ENCODE measurements around the gene DCUN1D4. TPM values are rescaled to one million over a fixed set of nuclear protein-coding genes. Genes with fewer than 3 reads are reported as not detected.

The DCUN1D4 gene
- polyA plus RNA-seq, 1 donor from 2014 or later = 130 TPM

GRCh38 chr4:51844153-51845054 is 1.5 kb downstream of the DCUN1D4 start:
- Histone ChIP-seq H2AFZ (ENCODE audit: low read depth, low read length) (peak overlapping the region; percentile 34), H3K9ac (ENCODE audit: low read length) (peak overlapping the region; percentile 84), H3F3A (ENCODE audit: insufficient read depth, low read length, poor library complexity, severe bottlenecking) (peaks cover 6% of the 10 kb centered on the region), H3K27ac (ENCODE audit: low read length) (peak overlapping the region; percentile 83), H3K9me3 (ENCODE audit: low read length) (no peaks in the 10 kb centered on the region), H3K9me2 (ENCODE audit: insufficient read depth, low read length) (no peaks in the 10 kb centered on the region), H4K20me1 (ENCODE audit: insufficient read depth) (no peaks in the 10 kb centered on the region), H3K4me2 (ENCODE audit: low read length) (peak overlapping the region; percentile 86), H3K36me3 (ENCODE audit: insufficient read depth, low read length) (no peaks in the 10 kb centered on the region), H3K79me2 (replicated peaks; ENCODE audit: insufficient read depth, low read length) (peaks cover 55% of the 10 kb centered on the region), H3K27me3 (ENCODE audit: insufficient read depth, low read depth, low read length) (no peaks in the 10 kb centered on the region), H3K4me3 (ENCODE audit: low read length) (peak overlapping the region; percentile 85)
- TF ChIP-seq, protein P1, sequence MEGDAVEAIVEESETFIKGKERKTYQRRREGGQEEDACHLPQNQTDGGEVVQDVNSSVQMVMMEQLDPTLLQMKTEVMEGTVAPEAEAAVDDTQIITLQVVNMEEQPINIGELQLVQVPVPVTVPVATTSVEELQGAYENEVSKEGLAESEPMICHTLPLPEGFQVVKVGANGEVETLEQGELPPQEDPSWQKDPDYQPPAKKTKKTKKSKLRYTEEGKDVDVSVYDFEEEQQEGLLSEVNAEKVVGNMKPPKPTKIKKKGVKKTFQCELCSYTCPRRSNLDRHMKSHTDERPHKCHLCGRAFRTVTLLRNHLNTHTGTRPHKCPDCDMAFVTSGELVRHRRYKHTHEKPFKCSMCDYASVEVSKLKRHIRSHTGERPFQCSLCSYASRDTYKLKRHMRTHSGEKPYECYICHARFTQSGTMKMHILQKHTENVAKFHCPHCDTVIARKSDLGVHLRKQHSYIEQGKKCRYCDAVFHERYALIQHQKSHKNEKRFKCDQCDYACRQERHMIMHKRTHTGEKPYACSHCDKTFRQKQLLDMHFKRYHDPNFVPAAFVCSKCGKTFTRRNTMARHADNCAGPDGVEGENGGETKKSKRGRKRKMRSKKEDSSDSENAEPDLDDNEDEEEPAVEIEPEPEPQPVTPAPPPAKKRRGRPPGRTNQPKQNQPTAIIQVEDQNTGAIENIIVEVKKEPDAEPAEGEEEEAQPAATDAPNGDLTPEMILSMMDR (IDR thresholded peaks at IDR 0.05; ENCODE audit: poor library complexity, severe bottlenecking) = no peak
- TF ChIP-seq MXI1 (conservative IDR thresholded peaks at IDR 0.05; ENCODE audit: poor library complexity, severe bottlenecking) = peak; percentile 94
- TF ChIP-seq, protein P2, sequence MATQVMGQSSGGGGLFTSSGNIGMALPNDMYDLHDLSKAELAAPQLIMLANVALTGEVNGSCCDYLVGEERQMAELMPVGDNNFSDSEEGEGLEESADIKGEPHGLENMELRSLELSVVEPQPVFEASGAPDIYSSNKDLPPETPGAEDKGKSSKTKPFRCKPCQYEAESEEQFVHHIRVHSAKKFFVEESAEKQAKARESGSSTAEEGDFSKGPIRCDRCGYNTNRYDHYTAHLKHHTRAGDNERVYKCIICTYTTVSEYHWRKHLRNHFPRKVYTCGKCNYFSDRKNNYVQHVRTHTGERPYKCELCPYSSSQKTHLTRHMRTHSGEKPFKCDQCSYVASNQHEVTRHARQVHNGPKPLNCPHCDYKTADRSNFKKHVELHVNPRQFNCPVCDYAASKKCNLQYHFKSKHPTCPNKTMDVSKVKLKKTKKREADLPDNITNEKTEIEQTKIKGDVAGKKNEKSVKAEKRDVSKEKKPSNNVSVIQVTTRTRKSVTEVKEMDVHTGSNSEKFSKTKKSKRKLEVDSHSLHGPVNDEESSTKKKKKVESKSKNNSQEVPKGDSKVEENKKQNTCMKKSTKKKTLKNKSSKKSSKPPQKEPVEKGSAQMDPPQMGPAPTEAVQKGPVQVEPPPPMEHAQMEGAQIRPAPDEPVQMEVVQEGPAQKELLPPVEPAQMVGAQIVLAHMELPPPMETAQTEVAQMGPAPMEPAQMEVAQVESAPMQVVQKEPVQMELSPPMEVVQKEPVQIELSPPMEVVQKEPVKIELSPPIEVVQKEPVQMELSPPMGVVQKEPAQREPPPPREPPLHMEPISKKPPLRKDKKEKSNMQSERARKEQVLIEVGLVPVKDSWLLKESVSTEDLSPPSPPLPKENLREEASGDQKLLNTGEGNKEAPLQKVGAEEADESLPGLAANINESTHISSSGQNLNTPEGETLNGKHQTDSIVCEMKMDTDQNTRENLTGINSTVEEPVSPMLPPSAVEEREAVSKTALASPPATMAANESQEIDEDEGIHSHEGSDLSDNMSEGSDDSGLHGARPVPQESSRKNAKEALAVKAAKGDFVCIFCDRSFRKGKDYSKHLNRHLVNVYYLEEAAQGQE (IDR thresholded peaks at IDR 0.05; ENCODE audit: borderline replicate concordance) = peak; percentile 75
- TF ChIP-seq EP300 (conservative IDR thresholded peaks at IDR 0.05; ENCODE audit: poor library complexity, severe bottlenecking) = no peak
- peak; percentile 41 for TF ChIP-seq POLR2AphosphoS5 (IDR thresholded peaks at IDR 0.05)

DNA sequence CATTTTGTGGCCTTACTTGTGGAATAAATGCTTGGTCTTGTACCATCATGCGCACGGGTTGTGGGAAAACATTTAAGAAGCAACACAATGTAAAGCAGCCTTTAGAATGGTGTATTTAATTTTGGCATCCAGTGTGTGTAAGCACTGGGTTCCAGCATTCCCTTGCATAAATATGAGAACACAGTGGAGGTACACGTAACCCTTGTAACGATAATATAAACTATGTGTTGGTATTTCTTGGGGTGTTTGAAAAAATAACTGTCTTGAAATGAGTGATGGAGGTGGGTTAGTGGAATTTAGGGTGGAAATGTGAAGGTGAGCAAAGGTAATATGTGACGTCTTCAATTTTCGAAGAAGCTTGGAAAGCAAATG is 2.1 kb downstream of the DCUN1D4 start:
- Histone ChIP-seq H3K79me2 (replicated peaks; ENCODE audit: insufficient read depth, low read length) (peaks cover 62% of the 10 kb centered on the region), H3F3A (ENCODE audit: insufficient read depth, low read length, poor library complexity, severe bottlenecking) (peaks cover 6% of the 10 kb centered on the region), H3K9me3 (ENCODE audit: low read length) (no peaks in the 10 kb centered on the region), H3K4me2 (ENCODE audit: low read length) (peak overlapping the region; percentile 86), H4K20me1 (ENCODE audit: insufficient read depth) (no peaks in the 10 kb centered on the region), H3K4me3 (ENCODE audit: low read length) (peak overlapping the region; percentile 85), H3K9ac (ENCODE audit: low read length) (peak overlapping the region; percentile 84), H3K27ac (ENCODE audit: low read length) (peak overlapping the region; percentile 83), H3K27me3 (ENCODE audit: insufficient read depth, low read depth, low read length) (no peaks in the 10 kb centered on the region), H3K36me3 (ENCODE audit: insufficient read depth, low read length) (no peaks in the 10 kb centered on the region), H2AFZ (ENCODE audit: low read depth, low read length) (peak overlapping the region; percentile 24), H3K9me2 (ENCODE audit: insufficient read depth, low read length) (no peaks in the 10 kb centered on the region)
- no peak for TF ChIP-seq RAD21 (conservative IDR thresholded peaks at IDR 0.05)

DNA sequence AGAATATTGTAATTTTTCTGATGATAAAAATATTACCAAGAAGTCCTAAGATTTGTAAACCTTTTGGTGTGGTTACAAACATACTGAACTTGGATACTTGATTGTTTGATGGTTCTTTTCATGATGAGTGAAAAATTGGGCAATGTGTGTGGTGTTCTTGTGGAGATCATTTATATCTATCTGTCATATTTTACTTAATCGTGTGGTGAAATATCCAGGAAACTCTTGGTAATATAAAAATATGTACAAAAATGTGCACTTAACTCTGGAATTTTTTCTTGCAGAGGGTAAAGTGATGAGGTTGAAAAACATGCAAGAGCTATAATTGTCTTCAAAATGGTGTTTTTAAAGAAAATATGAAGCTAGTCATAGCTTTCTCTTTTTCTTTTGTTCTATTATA is 2.8 kb downstream of the DCUN1D4 start:
- H3K4me2 ChIP-seq (ENCODE audit: low read length) = peak overlapping the region; percentile 86
- H3K27ac ChIP-seq (ENCODE audit: low read length) = no peak overlapping the region
- no peaks in the 10 kb centered on the region for H3K27me3 ChIP-seq (ENCODE audit: insufficient read depth, low read depth, low read length)
- no peaks in the 10 kb centered on the region for H3K36me3 ChIP-seq (ENCODE audit: insufficient read depth, low read length)
- peaks cover 4% of the 10 kb centered on the region for H4K20me1 ChIP-seq (ENCODE audit: insufficient read depth)
- H3K4me3 ChIP-seq (ENCODE audit: low read length) = peak overlapping the region; percentile 85
- H3K9me2 ChIP-seq (ENCODE audit: insufficient read depth, low read length) = no peaks in the 10 kb centered on the region
- peaks cover 6% of the 10 kb centered on the region for H3F3A ChIP-seq (ENCODE audit: insufficient read depth, low read length, poor library complexity, severe bottlenecking)
- peaks cover 69% of the 10 kb centered on the region for H3K79me2 ChIP-seq (replicated peaks; ENCODE audit: insufficient read depth, low read length)
- H3K9ac ChIP-seq (ENCODE audit: low read length) = no peak overlapping the region
- TF ChIP-seq, protein P1 (IDR thresholded peaks at IDR 0.05; ENCODE audit: poor library complexity, severe bottlenecking) = no peak
- TF ChIP-seq TAF1 (IDR thresholded peaks at IDR 0.05; ENCODE audit: low read depth) = no peak
- TF ChIP-seq MXI1 (conservative IDR thresholded peaks at IDR 0.05; ENCODE audit: poor library complexity, severe bottlenecking) = no peak
- no peak for TF ChIP-seq RAD21 (conservative IDR thresholded peaks at IDR 0.05)
- no peak for TF ChIP-seq POLR2AphosphoS5 (IDR thresholded peaks at IDR 0.05)
- no peak for TF ChIP-seq EP300 (conservative IDR thresholded peaks at IDR 0.05; ENCODE audit: poor library complexity, severe bottlenecking)
- no peak for TF ChIP-seq SMC3 (conservative IDR thresholded peaks at IDR 0.05; ENCODE audit: poor library complexity)
- TF ChIP-seq EZH2 (IDR thresholded peaks at IDR 0.05; ENCODE audit: borderline replicate concordance, insufficient read depth, low read length, poor library complexity, severe bottlenecking) = no peak
- TF ChIP-seq, protein P2 (IDR thresholded peaks at IDR 0.05; ENCODE audit: borderline replicate concordance) = no peak
- no peak overlapping the region for H2AFZ ChIP-seq (ENCODE audit: low read depth, low read length)
- H3K9me3 ChIP-seq (ENCODE audit: low read length) = no peaks in the 10 kb centered on the region

Data from neural cell (in vitro differentiated cells).